Stimulated activated CD8-positive, alpha-beta memory T cell treated with anti-CD3 and anti-CD28 coated beads, Interleukin-12 subunit alpha, Interleukin-12 subunit beta, amount 100 ng/mL, for 4 hours (primary cell): ENCODE data around the gene ZNF22.

Source experiments
- DNase-seq: peaks from one replicate; pipeline ENCODE4 v3.0.0-alpha.2; 2020; ENCODE audit warnings: low read depth

The ZNF22 gene

DNA sequence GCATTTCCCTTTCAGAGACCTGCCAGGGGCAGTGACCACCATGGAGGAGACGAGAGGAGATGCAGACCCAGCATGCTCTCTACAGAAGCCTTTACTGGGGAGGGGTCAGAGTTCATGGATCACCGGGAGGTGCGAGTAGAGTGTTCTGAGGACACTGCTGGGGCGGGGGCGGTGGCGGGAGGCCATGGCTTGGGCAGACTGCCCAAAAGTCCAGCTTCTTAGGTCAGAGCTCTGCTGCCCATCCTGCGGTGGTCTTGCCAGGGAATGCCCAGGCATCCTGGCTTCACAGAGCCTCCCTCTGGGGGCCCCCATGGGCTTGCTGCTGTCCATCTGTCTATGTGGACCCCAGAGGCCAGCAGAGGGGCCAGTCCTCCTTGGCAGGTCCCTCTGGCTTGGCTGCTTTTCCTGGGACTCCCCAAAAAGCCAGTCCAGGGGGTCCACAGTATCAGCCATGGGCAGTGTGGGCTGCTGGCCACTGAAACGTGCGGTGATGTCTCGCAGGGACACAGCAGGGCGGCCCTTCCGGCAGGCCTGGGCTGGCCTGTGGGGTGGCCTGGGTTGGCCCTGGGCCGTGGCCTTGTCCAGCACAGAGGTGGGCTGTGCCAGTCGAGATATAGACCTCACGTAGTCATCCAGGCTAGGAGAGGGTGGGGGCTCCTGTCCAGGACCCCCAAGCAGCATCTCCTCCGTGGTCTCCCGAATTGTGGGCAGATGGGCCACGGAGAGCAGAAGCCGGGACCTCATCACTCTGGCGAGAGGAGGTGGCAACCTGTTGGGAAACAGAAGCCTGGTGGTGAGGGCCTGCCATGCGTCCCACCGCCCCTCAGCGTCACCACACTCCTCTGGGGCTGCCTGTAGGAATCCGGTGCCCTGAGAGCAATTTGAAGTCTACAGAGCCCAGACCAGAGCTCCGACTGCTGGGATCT, 23.2 kb upstream of the ZNF22 start:
- no peak for DNase-seq

DNA sequence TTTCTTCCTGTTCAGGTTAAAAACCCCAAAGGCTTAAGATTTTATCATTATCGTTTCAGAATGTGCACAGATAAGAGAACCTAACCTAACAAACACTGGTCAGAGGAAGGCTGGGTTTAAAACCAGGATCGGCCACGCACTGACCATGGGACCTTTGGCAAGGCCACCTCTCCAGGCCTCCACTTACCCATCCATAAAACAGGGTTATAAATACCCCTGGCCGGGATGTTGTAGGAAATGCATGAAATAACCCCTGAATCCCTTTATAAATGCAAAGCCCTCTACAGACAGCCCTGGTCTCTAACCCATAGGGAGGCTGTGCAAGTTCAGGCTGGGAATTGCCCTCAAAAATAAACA, 22.5 kb upstream of the ZNF22 start:
- DNase-seq = no peak

DNA sequence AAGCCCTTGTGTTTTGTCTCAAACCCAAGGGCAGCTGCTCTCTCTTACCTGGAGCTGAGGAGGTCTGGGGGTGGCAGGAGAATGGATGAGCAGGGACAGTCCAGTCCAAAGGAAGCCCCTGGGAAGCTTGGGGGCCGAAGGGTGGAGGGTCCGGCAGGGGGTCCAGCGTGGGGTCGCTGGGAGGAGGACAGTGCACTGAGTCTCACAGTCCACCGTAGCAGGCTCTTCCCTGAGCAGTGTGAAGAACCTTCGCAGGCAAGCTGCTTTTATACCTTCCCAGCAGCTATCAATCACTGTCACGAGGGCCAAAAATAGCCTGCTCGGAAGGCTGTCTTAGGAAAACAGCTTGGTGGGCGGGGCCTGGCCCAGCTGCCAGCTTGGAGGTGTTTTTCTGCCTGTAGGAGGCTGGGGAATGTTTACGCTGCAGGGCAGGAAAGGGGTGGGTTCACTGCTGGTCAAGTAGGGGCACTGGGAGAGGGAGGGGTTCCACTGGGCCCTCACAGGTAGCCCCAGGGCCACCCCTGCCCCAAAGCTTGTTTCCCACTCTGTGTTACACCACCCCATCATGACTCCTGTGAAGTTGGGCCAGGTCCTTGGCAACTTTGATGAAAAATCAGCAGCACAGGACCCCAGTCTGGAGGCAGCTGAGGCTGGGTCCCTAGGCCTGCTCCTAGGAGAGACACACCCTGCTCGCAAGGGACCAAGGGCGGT, 22.0 kb upstream of the ZNF22 start, which contains the start of gene DEPP1:
DEPP1 (minus strand) TSS at position 240 of the 711 bp plus-strand sequence. CDS start 779 bp downstream, outside the sequence.
- no peak for DNase-seq

- no peak for DNase-seq
Observed at GRCh38 chr10:44979281-44980191, 21.2 kb upstream of the ZNF22 start.

GRCh38 chr10:44980309-44981171, 20.2 kb upstream of the ZNF22 start:
- DNase-seq = no peak

DNA sequence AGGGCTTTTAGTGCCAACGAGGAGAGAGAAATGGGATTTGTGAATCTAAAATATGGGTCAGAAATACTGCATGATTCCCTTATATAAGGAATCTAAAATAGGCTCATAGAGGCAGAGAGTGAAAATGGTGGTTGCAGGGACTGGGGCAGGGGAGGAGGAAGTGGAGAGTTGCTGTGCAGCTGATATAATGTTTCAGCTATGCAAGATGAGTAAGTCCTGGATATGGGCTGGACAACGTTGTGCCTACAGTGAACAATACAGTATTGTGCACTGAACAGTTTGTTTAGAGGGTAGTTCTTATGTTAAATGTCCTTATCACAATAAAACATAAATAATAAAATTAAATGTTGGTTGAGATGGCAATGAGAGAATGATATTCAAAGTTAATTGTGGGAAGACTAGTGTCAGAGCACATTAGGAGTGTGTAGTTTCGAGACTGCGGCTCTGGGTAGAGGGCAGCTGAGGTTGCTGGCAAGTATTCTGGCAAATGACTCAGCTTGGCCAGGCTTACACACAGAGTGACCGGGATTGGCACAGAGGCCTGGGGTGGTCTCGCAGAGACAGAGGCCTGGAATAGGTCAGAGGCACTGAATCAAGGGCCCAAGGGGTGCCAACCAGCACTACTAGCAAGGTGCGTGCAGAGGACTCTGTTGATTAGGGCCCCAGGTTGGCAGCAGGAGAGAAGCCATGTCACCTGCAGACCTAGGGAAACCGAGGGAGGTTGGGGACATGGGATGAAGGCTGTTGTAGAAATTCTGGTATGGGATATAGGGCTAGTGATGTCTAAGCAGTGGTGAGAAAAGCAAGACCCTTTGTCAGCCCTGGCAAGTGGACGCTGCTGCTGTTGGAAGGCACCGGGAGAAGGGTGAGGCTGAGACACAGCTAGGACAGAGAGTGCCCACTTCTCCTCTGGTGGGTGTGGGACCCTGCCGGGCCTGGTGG, 19.3 kb upstream of the ZNF22 start:
- DNase-seq = no peak

GRCh38 chr10:44982114-44982460, 18.6 kb upstream of the ZNF22 start:
- no peak for DNase-seq

- DNase-seq = no peak
Observed at GRCh38 chr10:44982496-44982895, 18.2 kb upstream of the ZNF22 start.

GRCh38 chr10:44983066-44983894, 17.4 kb upstream of the ZNF22 start:
- no peak for DNase-seq

- DNase-seq = no peak
Observed at GRCh38 chr10:44983895-44984278, 16.8 kb upstream of the ZNF22 start.

DNA sequence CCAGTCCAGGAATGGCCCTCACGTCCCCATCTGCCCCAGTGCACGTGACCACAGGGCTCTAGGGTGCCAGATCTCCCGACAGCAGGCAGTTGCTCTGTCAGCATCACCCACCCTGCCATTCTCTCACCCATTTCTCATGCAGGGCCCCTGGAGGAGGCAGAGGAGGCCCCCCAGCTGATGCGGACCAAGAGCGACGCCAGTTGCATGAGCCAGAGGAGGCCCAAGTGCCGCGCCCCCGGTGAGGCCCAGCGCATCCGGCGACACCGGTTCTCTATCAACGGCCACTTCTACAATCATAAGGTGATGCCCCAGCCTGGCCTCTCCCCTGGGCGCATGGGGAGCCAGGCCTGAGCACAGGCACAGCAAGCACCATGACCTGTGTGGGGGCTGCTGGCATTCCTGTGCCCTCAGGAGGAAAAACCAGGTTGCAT, 16.0 kb upstream of the ZNF22 start:
- DNase-seq = no peak

GRCh38 chr10:44985175-44985681, 15.5 kb upstream of the ZNF22 start:
- no peak for DNase-seq

DNA sequence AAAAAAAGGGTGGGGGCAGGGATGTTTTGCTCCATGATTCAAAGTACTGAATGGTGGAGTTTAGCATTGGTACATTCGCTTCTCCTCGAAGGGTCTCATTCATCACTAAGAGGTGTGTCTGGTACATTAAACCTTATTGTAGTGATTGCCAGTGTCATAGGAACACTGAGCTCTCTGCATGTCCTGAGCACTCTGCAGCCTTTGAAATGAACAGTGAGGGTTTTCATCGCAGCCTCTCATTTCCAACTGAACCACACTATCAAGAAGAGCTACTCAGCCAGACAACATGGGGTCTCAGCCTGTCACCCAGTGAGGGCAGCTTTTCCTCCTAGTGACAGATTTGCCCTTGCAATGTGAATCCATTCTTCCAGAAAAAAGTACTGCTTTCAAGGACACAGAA, 14.5 kb upstream of the ZNF22 start:
- DNase-seq = no peak

GRCh38 chr10:44986670-44987069, 14.1 kb upstream of the ZNF22 start:
- no peak for DNase-seq

DNA sequence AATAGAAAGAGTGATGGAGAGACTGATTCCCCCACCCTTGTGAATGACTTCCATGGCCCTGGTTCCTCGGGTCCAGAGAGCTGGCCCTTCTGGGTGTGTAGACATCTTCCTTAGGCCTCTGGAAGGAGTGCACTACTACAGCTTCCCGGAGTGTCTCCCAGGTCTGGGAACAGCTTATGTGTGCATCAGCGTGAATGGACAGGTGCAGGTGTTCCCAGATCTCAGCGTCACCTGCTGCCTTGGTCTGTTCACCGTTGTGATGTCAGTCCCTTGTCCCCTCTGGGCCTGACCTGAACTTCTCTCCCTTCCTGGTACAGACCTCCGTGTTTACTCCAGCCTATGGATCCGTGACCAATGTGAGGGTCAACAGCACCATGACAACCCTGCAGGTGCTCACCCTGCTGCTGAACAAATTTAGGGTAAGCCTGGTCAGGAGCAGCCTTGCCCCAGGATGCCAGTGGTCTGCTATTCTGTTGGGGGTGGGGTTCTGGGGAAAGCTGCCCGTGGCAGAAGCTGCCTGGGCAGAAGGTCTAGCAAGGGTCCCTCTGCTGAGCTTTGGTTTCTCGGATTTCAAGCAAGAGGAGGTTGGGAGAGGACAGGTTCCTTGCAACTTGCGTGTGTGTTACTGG, 11.7 kb upstream of the ZNF22 start:
- DNase-seq = no peak

DNA sequence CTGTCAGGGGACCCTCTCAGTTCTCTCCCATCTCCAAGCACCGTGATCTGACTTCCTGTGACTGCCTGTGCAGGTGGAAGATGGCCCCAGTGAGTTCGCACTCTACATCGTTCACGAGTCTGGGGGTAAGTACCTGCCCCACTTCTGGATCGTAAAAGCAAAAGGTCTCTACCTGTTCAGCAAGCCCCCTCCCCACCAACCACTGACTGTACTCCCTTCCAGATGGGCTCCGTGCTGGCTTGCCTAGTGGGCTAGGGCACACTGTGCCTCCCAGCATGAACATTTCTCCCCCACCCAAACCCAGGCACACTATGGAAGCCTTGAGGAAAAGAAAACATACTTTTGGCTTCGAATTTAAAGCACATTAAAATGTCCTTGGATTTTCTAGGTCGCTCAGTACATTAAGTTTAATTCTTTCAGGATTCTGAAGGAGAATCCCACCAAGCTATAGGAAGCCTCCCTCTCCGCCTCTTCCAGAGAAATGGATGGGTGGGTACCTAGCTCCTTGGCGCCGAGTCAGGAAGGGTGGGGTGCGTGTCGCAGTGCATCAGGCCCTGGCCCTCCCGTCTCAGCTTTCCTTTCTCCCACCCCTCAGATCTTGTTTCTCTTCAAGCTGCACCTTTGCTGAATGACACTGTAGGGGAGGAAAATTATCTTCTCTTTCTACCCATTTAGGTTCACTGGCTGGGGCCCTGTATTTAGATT, 11.0 kb upstream of the ZNF22 start:
- DNase-seq = no peak

GRCh38 chr10:44990302-44990655, 10.4 kb upstream of the ZNF22 start:
- no peak for DNase-seq

DNA sequence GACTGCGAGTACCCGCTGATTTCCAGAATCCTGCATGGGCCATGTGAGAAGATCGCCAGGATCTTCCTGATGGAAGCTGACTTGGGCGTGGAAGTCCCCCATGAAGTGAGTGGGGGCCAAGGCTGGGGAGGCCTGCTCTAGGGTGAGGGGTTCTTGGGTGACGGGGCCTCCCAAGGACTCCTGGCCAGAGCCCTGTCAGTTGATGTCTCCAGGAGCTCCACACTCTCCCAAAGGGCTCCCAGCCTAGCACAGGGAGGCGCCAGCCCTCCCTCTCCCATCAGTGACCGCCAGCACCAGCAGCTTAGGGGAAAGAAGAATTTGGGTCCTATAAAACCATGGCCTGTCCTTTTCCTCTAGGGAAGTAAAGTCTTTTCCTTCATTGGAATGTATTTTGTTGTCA, 9.8 kb upstream of the ZNF22 start:
- no peak for DNase-seq
